LNCaP clone FGC (cell line): ENCODE data around the gene YPEL2.

Experiments
- DNase-seq: peaks from one replicate; pipeline ENCODE4 v3.0.0-alpha.2; 2011; ENCODE audit warnings: low read depth
- H3K4me3 ChIP-seq: 2 replicates; pipeline ENCODE4 v1.5.1; 2011; ENCODE audit warnings: mild to moderate bottlenecking, low read depth, low read length, control low read depth
- CTCF ChIP-seq: IDR thresholded peaks from 2 replicates; pipeline ENCODE4 v1.5.1; 2012; ENCODE audit warnings: mild to moderate bottlenecking; ENCODE audit not compliant: control insufficient read depth, insufficient read depth; ENCODE audit errors: extremely low read depth

YPEL2 gene

GRCh38 chr17:59416184-59416583, 84.7 kb downstream of the YPEL2 start:
- no peak for DNase-seq
- H3K4me3 ChIP-seq, result no peak overlapping the region
- TF ChIP-seq CTCF, result no peak

- no peak for TF ChIP-seq CTCF
- H3K4me3 ChIP-seq, result no peak overlapping the region
- DNase-seq, result no peak
Observed at GRCh38 chr17:59417452-59417851, 86.0 kb downstream of the YPEL2 start.

GRCh38 chr17:59418732-59419166, 87.3 kb downstream of the YPEL2 start:
- no peak for TF ChIP-seq CTCF
- H3K4me3 ChIP-seq, result no peak overlapping the region
- no peak for DNase-seq

GRCh38 chr17:59420901-59421300, 89.4 kb downstream of the YPEL2 start:
- no peak for DNase-seq
- no peak for TF ChIP-seq CTCF
- no peak overlapping the region for H3K4me3 ChIP-seq

GRCh38 chr17:59421722-59422121, 90.3 kb downstream of the YPEL2 start:
- DNase-seq, result no peak
- no peak for TF ChIP-seq CTCF
- no peak overlapping the region for H3K4me3 ChIP-seq

- TF ChIP-seq CTCF, result no peak
- no peak for DNase-seq
- no peak overlapping the region for H3K4me3 ChIP-seq
Observed at GRCh38 chr17:59423137-59423724, 91.8 kb downstream of the YPEL2 start.

- H3K4me3 ChIP-seq, result no peak overlapping the region
- no peak for DNase-seq
- no peak for TF ChIP-seq CTCF
Observed at GRCh38 chr17:59423903-59424302, 92.4 kb downstream of the YPEL2 start.
